Cerebellar nuclear complex (tissue), 1 donor: Measurements from ENCODE around the gene SERPINA9.
"Not testable (repeated sequence)": the region's sequence is repeated elsewhere in the genome, so short reads cannot be mapped to it uniquely, and the experiment has no call there.

Source experiments
- DNase-seq, 2 experiments: peaks; one replicate each; lab custom pipeline; 2025; lab: John Stamatoyannopoulos, UW

Gene SERPINA9

GRCh38 chr14:94426526-94426925, 49.5 kb downstream of the SERPINA9 start:
- no peak for DNase-seq

GRCh38 chr14:94424371-94424770, 51.6 kb downstream of the SERPINA9 start:
- DNase-seq: no peak

- DNase-seq: no peak
Measured at GRCh38 chr14:94423453-94424056, 52.4 kb downstream of the SERPINA9 start.

GRCh38 chr14:94421316-94421715, 54.7 kb downstream of the SERPINA9 start:
- no peak for DNase-seq

GRCh38 chr14:94417497-94418205, 58.3 kb downstream of the SERPINA9 start:
- DNase-seq: not testable (repeated sequence)
